NCI-H69 (cell line): Measurements from ENCODE around the gene IGFBP7.

Experiments
- DNase-seq: peaks from one replicate; lab custom pipeline; 2025; lab: John Stamatoyannopoulos, UW

IGFBP7 gene

GRCh38 chr4:57095245-57095644 is 14.9 kb downstream of the IGFBP7 start:
- DNase-seq, result no peak

DNA sequence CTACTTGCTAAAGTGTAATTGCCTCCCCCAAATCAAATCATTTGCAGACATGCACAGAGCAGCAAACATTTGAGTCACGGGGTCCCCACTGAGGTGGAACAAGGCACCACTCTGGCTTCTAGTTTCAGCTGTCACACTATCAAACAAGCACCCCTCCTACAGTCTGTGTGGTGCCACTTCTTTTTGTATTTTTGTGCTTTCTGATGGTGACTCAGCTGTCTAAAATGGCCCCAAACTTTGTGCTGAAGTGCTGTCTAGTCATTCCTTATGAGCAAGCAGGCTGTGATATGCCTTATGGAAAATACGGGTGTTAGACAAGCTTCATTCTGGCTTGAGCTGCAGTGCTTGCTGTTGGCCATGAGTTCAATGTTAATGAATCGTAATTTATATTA is 15.4 kb downstream of the IGFBP7 start:
- DNase-seq, result no peak

DNA sequence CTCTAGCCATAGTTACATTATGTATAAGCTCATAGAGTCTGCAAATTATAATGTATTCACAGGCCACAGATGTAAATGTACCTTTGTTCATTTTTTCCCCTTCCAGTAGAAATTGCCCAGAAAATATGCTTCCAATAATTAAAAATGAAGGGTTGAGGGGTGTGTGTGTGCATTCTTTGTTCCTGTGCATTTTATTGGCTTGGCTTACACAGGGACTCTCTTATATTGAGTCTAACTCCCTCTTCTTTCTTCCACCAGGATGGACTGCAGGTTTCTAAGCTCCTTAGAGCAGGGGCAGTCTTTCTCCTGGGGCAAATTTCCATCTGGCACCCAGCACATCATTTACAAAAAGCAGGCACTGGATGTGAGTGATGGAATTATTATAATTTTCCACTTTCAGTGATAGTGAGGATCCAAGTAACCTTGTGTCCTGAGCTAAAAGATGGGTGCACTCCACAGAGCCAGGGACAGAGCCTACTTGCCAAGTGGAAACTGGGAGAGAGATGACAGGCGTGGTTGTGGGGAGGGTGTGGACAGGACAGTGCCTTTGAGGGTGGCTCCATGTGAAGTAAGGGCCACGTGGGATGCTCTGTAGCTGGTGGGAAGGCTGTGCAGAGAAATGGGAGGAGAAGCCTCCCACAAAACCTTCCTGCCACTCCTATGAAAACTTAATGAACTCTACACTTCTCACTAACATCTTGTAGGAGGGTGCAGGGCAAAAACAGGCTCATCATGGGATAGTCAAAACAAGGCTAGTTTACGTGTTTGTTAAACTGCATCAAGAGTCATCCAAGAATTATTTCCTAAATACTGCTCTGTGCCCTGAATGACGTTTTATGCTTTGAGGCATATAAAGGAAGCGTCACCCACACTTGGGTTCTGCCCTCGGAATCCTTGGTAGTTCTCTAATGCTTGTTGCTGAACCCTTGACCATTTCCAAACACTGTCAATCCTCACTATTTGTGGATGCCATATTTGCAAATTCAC is 16.0 kb downstream of the IGFBP7 start:
- no peak for DNase-seq

GRCh38 chr4:57091657-57092162 is 18.5 kb downstream of the IGFBP7 start:
- no peak for DNase-seq

GRCh38 chr4:57090079-57090478 is 20.1 kb downstream of the IGFBP7 start:
- DNase-seq, result no peak

DNA sequence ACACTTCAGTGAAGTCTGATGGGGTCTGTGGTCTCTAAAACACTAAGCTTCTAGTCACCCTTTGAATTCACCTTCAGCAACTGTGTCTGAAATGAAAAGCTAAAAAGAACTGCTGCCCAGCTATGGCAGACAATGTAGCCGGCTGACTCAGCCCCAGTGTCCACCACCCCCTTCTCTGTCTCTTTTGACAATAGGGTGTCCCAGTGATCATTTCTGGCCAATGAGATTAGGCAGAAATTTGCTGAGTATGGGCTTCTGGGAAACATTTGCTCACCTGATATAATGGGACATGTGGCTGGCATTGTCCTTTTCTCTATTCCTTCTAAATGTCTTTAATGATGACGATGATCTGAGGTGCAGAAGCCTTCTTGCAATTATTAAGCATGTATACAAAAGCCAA is 20.6 kb downstream of the IGFBP7 start:
- no peak for DNase-seq

DNA sequence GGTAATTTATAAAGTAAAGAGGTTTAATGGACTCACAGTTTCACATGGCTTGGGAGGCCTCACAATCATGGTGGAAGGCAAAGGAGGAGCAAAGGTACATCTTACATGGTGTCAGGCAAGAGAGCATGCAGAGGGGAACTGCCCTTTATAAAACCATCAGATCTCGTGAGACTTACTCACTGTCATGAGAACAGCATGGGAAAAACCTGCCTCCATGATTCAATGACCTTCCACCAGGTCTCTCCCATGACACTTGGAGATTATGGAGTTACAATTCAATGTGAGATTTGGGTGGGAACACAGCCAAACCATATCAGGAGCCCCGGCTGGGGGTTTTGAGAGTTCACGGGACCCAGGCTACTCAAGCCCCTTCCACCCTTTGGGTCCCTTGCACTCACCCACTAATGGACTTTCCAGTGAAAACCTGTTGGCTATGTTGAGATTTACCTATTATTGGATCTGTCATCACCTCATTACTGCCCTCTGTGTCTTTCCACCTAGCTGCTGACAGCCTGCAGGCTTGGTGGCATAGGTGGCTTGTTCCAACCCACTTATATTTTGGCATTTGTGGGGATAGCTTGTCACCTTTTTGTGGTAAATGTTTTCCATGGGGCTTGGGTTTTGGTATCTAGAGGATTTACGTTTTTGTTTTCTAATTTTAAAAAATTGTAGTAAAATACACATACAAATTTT is 24.0 kb downstream of the IGFBP7 start:
- DNase-seq, result no peak

DNA sequence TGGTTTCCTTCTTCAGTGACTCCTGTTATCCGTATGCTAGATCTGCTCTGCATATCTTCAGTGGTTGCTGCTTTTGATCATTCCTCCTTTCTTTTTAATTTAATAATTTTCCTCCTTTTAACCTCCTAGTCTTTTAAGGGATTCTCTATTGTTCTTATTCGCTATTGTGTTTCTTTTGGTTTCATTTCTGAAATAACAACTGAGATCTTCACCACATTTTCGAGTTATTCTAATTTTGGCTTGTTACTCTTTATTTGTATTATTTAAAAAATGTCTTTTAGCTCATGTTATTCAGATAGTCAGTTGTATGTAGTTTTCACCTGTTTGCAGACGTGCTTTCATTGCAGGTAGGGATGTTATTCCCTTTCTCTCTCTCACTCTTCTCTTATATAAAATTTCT is 24.9 kb downstream of the IGFBP7 start:
- DNase-seq, result no peak

GRCh38 chr4:57084360-57084759 is 25.8 kb downstream of the IGFBP7 start:
- no peak for DNase-seq

DNA sequence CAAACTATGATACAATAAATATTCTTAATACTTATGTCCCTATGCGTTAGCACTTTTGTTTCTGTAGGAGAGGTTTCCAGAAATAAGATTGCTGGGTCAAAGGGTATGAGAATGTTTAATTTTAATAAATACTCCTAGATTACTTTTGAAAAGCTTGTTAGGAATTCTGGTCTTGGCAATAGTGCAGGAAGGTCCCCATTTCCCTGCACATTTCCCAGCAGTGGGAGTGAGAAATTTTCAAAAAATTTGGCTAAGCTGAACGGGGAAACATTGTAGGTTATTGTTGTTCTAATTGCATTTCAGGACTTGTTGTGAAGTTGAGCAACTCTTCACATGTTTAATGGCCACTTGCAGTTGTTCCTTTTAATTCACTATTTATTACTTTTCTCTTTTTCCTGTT is 27.1 kb downstream of the IGFBP7 start:
- no peak for DNase-seq

- no peak for DNase-seq
Measured at GRCh38 chr4:57081651-57082621, 28.2 kb downstream of the IGFBP7 start.

- DNase-seq, result no peak
Measured at GRCh38 chr4:57080781-57081650, 29.2 kb downstream of the IGFBP7 start.

DNA sequence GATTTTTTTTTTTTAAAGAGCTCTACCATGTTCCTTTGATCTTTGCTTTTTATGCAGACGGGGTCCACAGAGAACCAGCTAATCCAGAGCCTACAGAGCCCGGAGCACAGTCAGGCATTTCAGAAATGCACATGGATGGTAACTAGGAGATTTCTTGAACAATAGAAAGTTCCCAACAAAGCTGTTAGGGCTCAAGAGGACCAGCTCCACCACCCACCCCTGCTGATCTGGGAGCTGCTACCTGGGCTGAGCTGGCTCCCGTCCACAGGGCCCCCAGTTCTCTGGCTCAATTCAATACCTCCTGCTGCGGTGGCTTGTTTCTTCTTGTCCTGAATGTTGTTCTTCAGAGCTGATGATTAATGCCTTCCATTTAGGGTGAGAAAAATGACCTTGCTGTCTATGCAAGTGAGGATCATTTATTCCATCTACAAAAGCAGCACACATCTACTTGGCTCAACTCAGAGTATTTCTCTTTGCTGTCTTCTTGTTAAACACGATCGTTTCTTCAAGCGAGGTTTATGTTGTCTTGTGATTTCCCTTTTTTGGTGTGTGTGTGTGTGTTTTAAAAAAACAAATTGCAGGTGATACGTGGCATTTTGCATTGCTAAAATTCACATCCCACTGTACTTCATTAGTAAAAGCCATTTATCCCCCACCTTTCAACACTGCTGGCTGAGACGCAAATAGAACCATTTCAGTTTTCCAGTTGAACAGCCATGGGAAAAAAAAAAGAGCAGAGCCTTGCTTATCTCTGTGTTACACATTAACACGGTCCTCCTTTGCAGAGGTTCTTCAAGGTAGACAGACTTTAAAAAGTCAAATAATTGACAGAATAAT is 31.3 kb downstream of the IGFBP7 start:
- peak; percentile 87 for DNase-seq

DNA sequence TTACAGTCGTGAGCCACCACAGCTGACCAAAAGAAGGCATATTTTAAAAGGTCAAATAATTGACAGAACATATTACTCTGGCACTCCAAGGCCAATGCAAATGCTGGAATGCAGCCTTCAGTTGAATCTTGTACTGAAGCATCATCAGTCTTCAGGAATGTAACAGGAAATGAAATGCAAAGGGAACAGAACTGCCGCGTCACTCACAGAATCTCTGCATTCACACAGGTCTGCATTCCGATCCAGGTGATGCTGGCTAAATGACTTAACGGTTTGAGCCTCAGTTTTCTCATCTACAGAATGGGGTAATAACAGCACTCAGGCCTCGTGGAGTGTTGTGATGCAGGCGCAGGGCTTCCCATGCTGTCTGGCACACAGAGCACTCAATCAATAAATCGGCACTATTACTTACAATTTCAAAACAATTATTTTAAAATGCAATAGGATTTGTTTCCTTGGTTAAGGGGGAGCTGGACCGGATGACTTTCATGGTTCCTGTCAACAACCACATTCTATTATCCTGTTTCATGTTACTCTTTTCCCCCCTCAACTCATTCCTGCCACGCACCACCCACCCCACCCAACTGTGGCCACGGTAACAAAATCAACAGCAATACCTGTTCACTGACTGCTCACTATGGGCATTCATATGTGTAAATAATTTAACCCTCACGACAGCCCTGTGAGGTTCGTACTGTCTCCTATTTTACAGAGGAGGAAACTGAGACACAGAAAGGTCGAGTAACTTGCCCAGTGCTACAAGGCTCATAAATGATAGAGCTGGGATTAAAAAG is 32.4 kb downstream of the IGFBP7 start:
- no peak for DNase-seq

DNA sequence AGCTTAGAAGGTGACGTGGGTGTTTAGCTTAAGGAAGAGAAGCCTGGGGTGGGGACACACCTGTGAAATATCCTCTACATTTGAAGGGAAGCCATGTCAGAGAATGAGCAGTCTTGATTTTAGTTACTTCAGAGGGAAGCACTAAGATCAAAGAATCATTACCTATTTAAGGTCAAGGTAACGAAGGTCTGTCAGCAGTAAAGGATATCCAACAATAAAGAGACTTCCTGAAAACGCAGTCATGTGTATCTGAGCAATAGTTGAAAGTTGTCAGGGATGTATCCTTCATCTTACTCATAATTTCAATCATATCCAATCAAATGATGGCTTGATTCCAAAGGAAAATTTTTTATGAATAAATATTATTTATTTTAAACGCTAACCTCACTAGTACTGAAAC is 33.5 kb downstream of the IGFBP7 start:
- no peak for DNase-seq

DNA sequence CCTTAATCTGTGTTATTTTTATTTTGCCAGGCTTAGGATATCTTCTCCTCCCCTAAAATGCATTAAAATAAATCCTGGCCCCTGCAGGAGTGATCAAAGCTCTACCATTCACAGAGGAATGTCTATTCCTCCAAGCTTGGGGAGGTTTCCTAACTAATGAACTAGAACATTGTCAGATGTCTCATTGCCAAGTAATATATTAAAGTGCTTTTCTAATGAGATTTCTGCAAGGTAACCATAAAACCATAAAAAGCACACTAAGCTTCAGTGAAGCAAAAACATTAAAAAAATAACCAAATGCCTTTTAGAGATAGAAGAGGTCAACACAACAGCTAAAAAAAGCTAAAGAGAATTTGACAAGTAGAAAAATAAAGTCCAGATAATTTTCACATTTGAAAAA is 34.8 kb downstream of the IGFBP7 start:
- no peak for DNase-seq

- no peak for DNase-seq
Measured at GRCh38 chr4:57074744-57075143, 35.4 kb downstream of the IGFBP7 start.

DNA sequence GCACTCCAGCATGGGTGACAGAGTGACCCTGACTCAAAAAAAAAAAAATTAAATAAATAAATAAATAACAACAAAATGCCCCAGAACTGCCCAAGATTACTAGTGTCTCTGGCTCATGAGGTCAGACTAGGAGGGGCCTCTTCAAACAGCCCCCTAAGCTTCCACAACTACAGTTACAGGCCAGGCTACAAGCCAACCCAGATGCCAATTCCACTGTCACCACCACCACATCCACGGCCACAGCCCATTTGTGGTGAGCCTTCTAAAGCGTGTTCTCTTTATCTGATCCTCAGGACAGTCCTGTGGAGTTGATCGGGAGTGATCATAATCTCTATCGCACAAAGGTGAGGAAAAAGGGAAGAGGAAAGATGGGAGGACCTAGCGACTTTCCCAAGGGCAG is 36.6 kb downstream of the IGFBP7 start:
- DNase-seq, result no peak

DNA sequence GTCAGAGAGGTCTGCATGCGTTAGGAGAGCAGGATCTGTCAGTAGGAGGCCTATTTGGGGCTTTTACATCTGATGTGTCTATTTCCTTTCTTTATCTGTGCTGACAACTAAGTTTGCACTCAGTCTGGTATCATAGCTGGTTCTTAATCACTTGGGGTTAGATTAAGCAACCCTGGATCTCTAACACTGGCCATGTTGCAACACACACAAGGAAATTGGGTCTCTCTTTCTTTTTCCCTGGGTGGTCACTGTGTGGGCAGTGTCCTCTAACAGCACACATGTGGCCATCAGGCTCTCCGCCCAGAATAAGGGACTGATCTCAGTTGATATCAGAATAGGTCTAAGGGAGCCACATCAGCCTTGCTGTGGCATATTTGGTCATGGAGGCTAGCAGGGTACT is 38.9 kb downstream of the IGFBP7 start:
- no peak for DNase-seq
